Astrocyte (in vitro differentiated cells and primary cell): Measurements from ENCODE around the gene ENOX1. TPM values are rescaled to one million over a fixed set of nuclear protein-coding genes. Genes with fewer than 3 reads are reported as not detected.

ENCODE experiments used
- DNase-seq: peaks from one replicate; pipeline ENCODE4 v3.0.0-alpha.2; 2010; ENCODE audit warnings: low read depth
- FAIRE-seq: peaks from 2 replicates; lab custom pipeline; 2011; peaks lifted over from hg19 to GRCh38; lab: Jason Lieb, UNC
- H2AFZ ChIP-seq: 2 replicates; pipeline ENCODE4 v1.6.0; 2012; ENCODE audit warnings: low read depth, low read length, inconsistent platforms
- H3K27ac ChIP-seq: 2 replicates; pipeline ENCODE4 v1.5.1; 2011; ENCODE audit warnings: low read depth, low read length, inconsistent platforms
- H3K27me3 ChIP-seq: 2 replicates; pipeline ENCODE4 v1.6.0; 2011; ENCODE audit warnings: low read length, inconsistent platforms; ENCODE audit not compliant: insufficient read depth
- H3K36me3 ChIP-seq: 2 replicates; pipeline ENCODE4 v1.5.1; 2011; ENCODE audit warnings: low read length, inconsistent platforms; ENCODE audit not compliant: insufficient read depth
- H3K4me1 ChIP-seq: 2 replicates; pipeline ENCODE4 v1.5.1; 2011; ENCODE audit warnings: low read length, inconsistent platforms; ENCODE audit not compliant: insufficient read depth
- H3K4me2 ChIP-seq: 2 replicates; pipeline ENCODE4 v1.6.0; 2012; ENCODE audit warnings: low read length, inconsistent platforms
- H3K4me3 ChIP-seq: 2 replicates; pipeline ENCODE4 v1.5.1; 2011; ENCODE audit warnings: low read depth, mild to moderate bottlenecking, low read length, inconsistent platforms; ENCODE audit not compliant: insufficient read depth
- H3K79me2 ChIP-seq: 2 replicates; pipeline ENCODE4 v1.6.0; 2012; ENCODE audit warnings: mild to moderate bottlenecking, low read length, inconsistent platforms; ENCODE audit not compliant: insufficient read depth
- H3K9ac ChIP-seq: 2 replicates; pipeline ENCODE4 v1.6.0; 2012; ENCODE audit warnings: mild to moderate bottlenecking, low read length, inconsistent platforms
- H3K9me3 ChIP-seq: 2 replicates; pipeline ENCODE4 v1.5.1; 2012; ENCODE audit warnings: low read depth, mild to moderate bottlenecking, low read length, inconsistent platforms; ENCODE audit not compliant: insufficient read depth
- H4K20me1 ChIP-seq: 2 replicates; pipeline ENCODE4 v1.6.0; 2012; ENCODE audit warnings: low read length, inconsistent platforms; ENCODE audit not compliant: insufficient read depth
- H3K27ac Mint-ChIP-seq: one replicate; pipeline ENCODE4 v1.8.0; 2021; ENCODE audit warnings: mild to moderate bottlenecking, mixed read lengths; ENCODE audit not compliant: unreplicated experiment
- H3K27me3 Mint-ChIP-seq: one replicate; pipeline ENCODE4 v1.8.0; 2021; ENCODE audit warnings: low read depth, mixed read lengths; ENCODE audit not compliant: unreplicated experiment
- H3K36me3 Mint-ChIP-seq: one replicate; pipeline ENCODE4 v1.8.0; 2021; ENCODE audit warnings: low read depth, mixed read lengths; ENCODE audit not compliant: unreplicated experiment
- H3K4me1 Mint-ChIP-seq: one replicate; pipeline ENCODE4 v1.8.0; 2021; ENCODE audit warnings: low read depth, mixed read lengths; ENCODE audit not compliant: unreplicated experiment
- H3K4me3 Mint-ChIP-seq: one replicate; pipeline ENCODE4 v1.8.0; 2021; ENCODE audit warnings: mild to moderate bottlenecking, moderate library complexity, mixed read lengths; ENCODE audit not compliant: unreplicated experiment
- H3K9me3 Mint-ChIP-seq: one replicate; pipeline ENCODE4 v1.8.0; 2021; ENCODE audit warnings: mild to moderate bottlenecking, mixed read lengths; ENCODE audit not compliant: unreplicated experiment
- EZH2 ChIP-seq: IDR thresholded peaks from 2 replicates; pipeline ENCODE4 v1.6.1; 2012; ENCODE audit warnings: mild to moderate bottlenecking, low read length, inconsistent platforms; ENCODE audit not compliant: insufficient read depth
- total RNA-seq: library from RNA; stranded (reverse); gene quantifications from 2 replicates; pipeline ENCODE4 v1.2.1, GENCODE V29; 2021
- TF ChIP-seq, protein P1 (sequence below): IDR thresholded peaks from 2 replicates; pipeline ENCODE4 v1.5.1; 2011; ENCODE audit warnings: low read depth, mild to moderate bottlenecking, inconsistent platforms, low read length, moderate library complexity; ENCODE audit not compliant: insufficient read depth

Gene ENOX1
- total RNA-seq, 1 donor from 2014 or later: 2.3 TPM

DNA sequence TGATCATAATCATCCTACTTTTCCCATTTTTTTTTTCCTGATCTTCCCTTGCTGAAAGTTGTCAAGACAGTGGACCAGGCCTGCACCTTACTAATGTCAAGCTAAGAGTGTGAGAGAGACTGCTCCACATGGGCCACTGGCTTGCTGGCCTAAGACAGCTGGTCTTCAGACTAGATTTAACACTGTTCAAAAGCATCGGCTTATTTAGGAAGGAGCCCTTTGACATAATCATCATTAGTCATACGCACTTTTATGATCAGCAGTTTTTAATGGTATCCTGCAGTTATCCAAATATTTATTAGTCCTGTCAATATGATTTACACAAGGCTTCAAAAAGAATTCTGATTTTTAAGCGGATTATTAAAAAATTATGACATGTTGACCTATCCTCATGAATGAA is 492.8 kb downstream of the ENOX1 start:
- no peak overlapping the region for H2AFZ ChIP-seq
- no peaks in the 10 kb centered on the region for H3K27me3 ChIP-seq
- TF ChIP-seq, protein P1, sequence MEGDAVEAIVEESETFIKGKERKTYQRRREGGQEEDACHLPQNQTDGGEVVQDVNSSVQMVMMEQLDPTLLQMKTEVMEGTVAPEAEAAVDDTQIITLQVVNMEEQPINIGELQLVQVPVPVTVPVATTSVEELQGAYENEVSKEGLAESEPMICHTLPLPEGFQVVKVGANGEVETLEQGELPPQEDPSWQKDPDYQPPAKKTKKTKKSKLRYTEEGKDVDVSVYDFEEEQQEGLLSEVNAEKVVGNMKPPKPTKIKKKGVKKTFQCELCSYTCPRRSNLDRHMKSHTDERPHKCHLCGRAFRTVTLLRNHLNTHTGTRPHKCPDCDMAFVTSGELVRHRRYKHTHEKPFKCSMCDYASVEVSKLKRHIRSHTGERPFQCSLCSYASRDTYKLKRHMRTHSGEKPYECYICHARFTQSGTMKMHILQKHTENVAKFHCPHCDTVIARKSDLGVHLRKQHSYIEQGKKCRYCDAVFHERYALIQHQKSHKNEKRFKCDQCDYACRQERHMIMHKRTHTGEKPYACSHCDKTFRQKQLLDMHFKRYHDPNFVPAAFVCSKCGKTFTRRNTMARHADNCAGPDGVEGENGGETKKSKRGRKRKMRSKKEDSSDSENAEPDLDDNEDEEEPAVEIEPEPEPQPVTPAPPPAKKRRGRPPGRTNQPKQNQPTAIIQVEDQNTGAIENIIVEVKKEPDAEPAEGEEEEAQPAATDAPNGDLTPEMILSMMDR: no peak
- no peak for TF ChIP-seq EZH2
- H3K9me3 ChIP-seq: no peaks in the 10 kb centered on the region
- H3K4me3 ChIP-seq: no peak overlapping the region
- H3K27ac ChIP-seq: no peak overlapping the region
- Mint-ChIP-seq H3K4me3 (no peak overlapping the region), H3K36me3 (no peaks in the 10 kb centered on the region), H3K27ac (no peak overlapping the region), H3K9me3 (no peaks in the 10 kb centered on the region), H3K27me3 (no peaks in the 10 kb centered on the region), H3K4me1 (peaks cover 10% of the 10 kb centered on the region)
- H4K20me1 ChIP-seq: no peaks in the 10 kb centered on the region
- DNase-seq (no peak), FAIRE-seq (no peak)
- no peak overlapping the region for H3K9ac ChIP-seq
- H3K4me2 ChIP-seq: no peak overlapping the region
- H3K4me1 ChIP-seq: no peaks in the 10 kb centered on the region
- H3K79me2 ChIP-seq: no peaks in the 10 kb centered on the region
- no peaks in the 10 kb centered on the region for H3K36me3 ChIP-seq

DNA sequence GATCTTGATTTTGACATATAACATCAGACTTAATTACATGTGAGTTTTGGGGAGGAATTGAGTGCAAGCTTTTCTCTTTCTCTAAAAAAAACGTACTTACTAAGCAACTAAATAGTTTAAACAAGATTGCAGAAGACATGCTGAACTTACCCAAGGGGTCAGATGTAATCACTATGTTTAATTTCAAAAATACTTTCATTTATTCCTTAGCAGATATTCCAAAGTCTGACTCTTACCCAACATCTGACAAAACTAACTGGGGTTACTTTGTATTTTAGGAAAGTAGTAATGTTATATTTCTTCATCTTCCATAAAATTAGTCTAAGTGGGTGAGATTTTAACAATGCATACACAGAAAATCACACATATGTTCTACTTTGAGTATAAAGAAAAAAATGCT is 493.2 kb downstream of the ENOX1 start:
- Histone ChIP-seq H3K27me3 (no peaks in the 10 kb centered on the region), H3K4me2 (no peak overlapping the region), H3K27ac (no peak overlapping the region), H3K9me3 (no peaks in the 10 kb centered on the region), H3K9ac (no peak overlapping the region), H2AFZ (no peak overlapping the region), H3K79me2 (no peaks in the 10 kb centered on the region), H3K4me3 (no peak overlapping the region), H3K36me3 (no peaks in the 10 kb centered on the region), H4K20me1 (no peaks in the 10 kb centered on the region), H3K4me1 (no peaks in the 10 kb centered on the region)
- no peaks in the 10 kb centered on the region for H3K36me3 Mint-ChIP-seq
- H3K9me3 Mint-ChIP-seq: no peaks in the 10 kb centered on the region
- H3K27me3 Mint-ChIP-seq: no peaks in the 10 kb centered on the region
- no peak overlapping the region for H3K27ac Mint-ChIP-seq
- no peak overlapping the region for H3K4me3 Mint-ChIP-seq
- DNase-seq: no peak
- no peak for TF ChIP-seq EZH2
- TF ChIP-seq, protein P1: no peak
- H3K4me1 Mint-ChIP-seq: peaks cover 10% of the 10 kb centered on the region
- no peak for FAIRE-seq

DNA sequence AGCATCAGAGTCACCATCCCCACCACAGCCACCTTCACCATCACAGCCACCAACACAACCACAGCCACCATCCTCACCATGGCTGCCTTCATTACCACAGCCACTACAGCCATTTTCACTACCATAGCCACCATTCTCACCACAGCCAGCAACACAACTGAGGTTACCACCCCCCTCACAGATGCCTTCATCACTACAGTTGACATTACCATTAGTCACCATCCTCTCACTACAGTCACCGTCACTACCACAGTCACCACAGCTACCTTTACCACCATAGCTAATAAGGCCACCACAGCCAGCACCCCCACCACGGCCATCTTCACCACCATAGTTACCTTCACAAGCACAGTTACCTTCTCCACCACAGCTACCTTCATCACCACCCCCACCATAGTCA is 493.8 kb downstream of the ENOX1 start:
- Mint-ChIP-seq H3K27ac (no peak overlapping the region), H3K27me3 (no peaks in the 10 kb centered on the region), H3K4me1 (peaks cover 10% of the 10 kb centered on the region), H3K36me3 (no peaks in the 10 kb centered on the region), H3K4me3 (no peak overlapping the region), H3K9me3 (no peaks in the 10 kb centered on the region)
- Histone ChIP-seq H3K9ac (no peak overlapping the region), H3K4me3 (no peak overlapping the region), H3K27me3 (no peaks in the 10 kb centered on the region), H3K79me2 (no peaks in the 10 kb centered on the region), H2AFZ (no peak overlapping the region), H3K4me1 (no peaks in the 10 kb centered on the region), H3K4me2 (no peak overlapping the region), H3K27ac (no peak overlapping the region), H3K9me3 (no peaks in the 10 kb centered on the region), H3K36me3 (no peaks in the 10 kb centered on the region), H4K20me1 (no peaks in the 10 kb centered on the region)
- no peak for FAIRE-seq
- TF ChIP-seq EZH2: no peak
- TF ChIP-seq, protein P1: no peak
- no peak for DNase-seq
